ENCODE data around the gene DLEU7. TPM values are rescaled to one million over a fixed set of nuclear protein-coding genes. Genes with fewer than 3 reads are reported as not detected.

DLEU7 gene
- total RNA-seq, 1 donor = not detected

DNA sequence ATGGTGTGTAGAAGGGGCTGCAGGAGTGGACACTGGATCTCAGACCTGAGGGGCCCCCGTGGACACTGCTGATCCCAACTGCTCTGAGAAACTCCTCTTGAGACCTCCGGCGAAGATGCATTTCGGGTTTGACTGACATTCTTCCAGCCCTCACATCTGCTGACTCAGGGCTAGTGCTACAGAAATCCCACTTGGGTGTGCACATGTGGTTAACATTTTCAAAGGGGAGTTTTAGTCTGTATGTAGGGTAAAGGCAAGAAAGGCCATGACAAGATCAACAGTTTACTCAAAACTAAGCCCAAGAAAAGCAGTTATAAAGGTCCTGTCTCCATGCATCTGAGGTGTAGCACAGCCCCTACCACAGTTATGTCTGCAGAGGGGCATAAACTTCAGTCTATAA, 31.2 kb downstream of the DLEU7 start:
- no peak overlapping the region for H2AFZ ChIP-seq (ENCODE audit: low read length)
- no peak overlapping the region for H3K4me2 ChIP-seq (ENCODE audit: insufficient read depth, low read length)
- H3K36me3 ChIP-seq (ENCODE audit: insufficient read depth, low read length) = no peaks in the 10 kb centered on the region
- H3K9me3 ChIP-seq (ENCODE audit: low read depth, low read length) = no peaks in the 10 kb centered on the region
- H3K27me3 ChIP-seq (ENCODE audit: insufficient read depth, low read length) = no peaks in the 10 kb centered on the region
- H4K20me1 ChIP-seq (ENCODE audit: insufficient read depth, low read length) = no peaks in the 10 kb centered on the region
- no peaks in the 10 kb centered on the region for H3K79me2 ChIP-seq (ENCODE audit: insufficient read depth, low read length)
- no peaks in the 10 kb centered on the region for H3K4me1 ChIP-seq (ENCODE audit: insufficient read depth, low read length)
- TF ChIP-seq, protein P1, sequence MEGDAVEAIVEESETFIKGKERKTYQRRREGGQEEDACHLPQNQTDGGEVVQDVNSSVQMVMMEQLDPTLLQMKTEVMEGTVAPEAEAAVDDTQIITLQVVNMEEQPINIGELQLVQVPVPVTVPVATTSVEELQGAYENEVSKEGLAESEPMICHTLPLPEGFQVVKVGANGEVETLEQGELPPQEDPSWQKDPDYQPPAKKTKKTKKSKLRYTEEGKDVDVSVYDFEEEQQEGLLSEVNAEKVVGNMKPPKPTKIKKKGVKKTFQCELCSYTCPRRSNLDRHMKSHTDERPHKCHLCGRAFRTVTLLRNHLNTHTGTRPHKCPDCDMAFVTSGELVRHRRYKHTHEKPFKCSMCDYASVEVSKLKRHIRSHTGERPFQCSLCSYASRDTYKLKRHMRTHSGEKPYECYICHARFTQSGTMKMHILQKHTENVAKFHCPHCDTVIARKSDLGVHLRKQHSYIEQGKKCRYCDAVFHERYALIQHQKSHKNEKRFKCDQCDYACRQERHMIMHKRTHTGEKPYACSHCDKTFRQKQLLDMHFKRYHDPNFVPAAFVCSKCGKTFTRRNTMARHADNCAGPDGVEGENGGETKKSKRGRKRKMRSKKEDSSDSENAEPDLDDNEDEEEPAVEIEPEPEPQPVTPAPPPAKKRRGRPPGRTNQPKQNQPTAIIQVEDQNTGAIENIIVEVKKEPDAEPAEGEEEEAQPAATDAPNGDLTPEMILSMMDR (IDR thresholded peaks at IDR 0.05; ENCODE audit: extremely low read depth, low read depth, low read length) = no peak
- no peak for DNase-seq (ENCODE audit: insufficient read length, low spot score, missing footprints)
- no peak overlapping the region for H3K27ac ChIP-seq (ENCODE audit: low read depth, low read length)
- H3K4me3 ChIP-seq (ENCODE audit: insufficient read depth, low read length) = no peak overlapping the region

DNA sequence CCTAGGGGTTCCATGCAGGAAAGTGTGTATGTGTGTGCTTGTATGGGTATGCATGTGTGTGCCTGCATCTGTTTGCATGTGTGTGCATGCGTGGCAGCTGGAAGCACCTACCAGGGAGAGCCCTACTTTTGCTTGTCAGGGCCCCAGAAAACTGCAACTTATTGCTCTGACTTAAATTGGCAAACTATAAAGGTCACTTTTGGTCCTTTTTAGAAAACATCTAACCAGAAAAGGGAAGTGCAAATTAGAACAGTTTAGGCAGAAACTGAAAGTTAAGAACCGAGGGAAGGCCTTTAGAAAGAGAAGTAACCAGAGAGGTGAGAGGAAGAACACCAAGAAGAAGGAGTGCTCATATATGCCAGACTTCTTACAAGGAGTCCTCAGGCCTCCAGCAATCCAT, 32.5 kb downstream of the DLEU7 start:
- Histone ChIP-seq H3K27me3 (ENCODE audit: insufficient read depth, low read length) (no peaks in the 10 kb centered on the region), H3K4me2 (ENCODE audit: insufficient read depth, low read length) (no peak overlapping the region), H3K79me2 (ENCODE audit: insufficient read depth, low read length) (no peaks in the 10 kb centered on the region), H3K9me3 (ENCODE audit: low read depth, low read length) (no peaks in the 10 kb centered on the region), H4K20me1 (ENCODE audit: insufficient read depth, low read length) (no peaks in the 10 kb centered on the region), H3K4me1 (ENCODE audit: insufficient read depth, low read length) (no peaks in the 10 kb centered on the region), H3K27ac (ENCODE audit: low read depth, low read length) (no peak overlapping the region), H3K36me3 (ENCODE audit: insufficient read depth, low read length) (no peaks in the 10 kb centered on the region), H3K4me3 (ENCODE audit: insufficient read depth, low read length) (no peak overlapping the region), H2AFZ (ENCODE audit: low read length) (no peak overlapping the region)
- DNase-seq (ENCODE audit: insufficient read length, low spot score, missing footprints) = no peak
- TF ChIP-seq, protein P1 (IDR thresholded peaks at IDR 0.05; ENCODE audit: extremely low read depth, low read depth, low read length) = no peak

DNA sequence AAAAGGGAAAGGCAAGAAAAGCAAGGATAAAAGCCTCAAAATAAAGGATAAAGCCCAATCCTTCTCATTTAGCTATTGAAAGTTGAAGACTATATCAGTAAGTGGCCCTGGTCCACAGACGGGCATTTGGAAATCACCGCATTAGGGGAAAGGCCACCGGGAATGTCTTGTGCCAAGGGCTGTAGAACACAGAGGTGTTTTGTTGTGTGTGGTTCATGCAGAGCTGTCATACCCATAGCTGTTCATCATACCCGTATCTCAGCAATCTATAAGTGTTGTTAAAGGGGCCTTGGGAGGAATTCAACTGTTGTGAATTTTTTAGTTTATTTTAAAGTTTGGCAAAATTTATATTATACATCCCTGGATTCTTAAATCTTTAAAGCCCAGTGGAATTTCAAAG, 33.0 kb downstream of the DLEU7 start:
- TF ChIP-seq, protein P1 (IDR thresholded peaks at IDR 0.05; ENCODE audit: extremely low read depth, low read depth, low read length) = no peak
- H3K9me3 ChIP-seq (ENCODE audit: low read depth, low read length) = no peaks in the 10 kb centered on the region
- no peak overlapping the region for H3K4me3 ChIP-seq (ENCODE audit: insufficient read depth, low read length)
- no peaks in the 10 kb centered on the region for H4K20me1 ChIP-seq (ENCODE audit: insufficient read depth, low read length)
- no peak overlapping the region for H2AFZ ChIP-seq (ENCODE audit: low read length)
- no peaks in the 10 kb centered on the region for H3K36me3 ChIP-seq (ENCODE audit: insufficient read depth, low read length)
- H3K27me3 ChIP-seq (ENCODE audit: insufficient read depth, low read length) = no peaks in the 10 kb centered on the region
- H3K79me2 ChIP-seq (ENCODE audit: insufficient read depth, low read length) = no peaks in the 10 kb centered on the region
- no peak overlapping the region for H3K27ac ChIP-seq (ENCODE audit: low read depth, low read length)
- no peak overlapping the region for H3K4me2 ChIP-seq (ENCODE audit: insufficient read depth, low read length)
- no peak for DNase-seq (ENCODE audit: insufficient read length, low spot score, missing footprints)
- H3K4me1 ChIP-seq (ENCODE audit: insufficient read depth, low read length) = no peaks in the 10 kb centered on the region

DNA sequence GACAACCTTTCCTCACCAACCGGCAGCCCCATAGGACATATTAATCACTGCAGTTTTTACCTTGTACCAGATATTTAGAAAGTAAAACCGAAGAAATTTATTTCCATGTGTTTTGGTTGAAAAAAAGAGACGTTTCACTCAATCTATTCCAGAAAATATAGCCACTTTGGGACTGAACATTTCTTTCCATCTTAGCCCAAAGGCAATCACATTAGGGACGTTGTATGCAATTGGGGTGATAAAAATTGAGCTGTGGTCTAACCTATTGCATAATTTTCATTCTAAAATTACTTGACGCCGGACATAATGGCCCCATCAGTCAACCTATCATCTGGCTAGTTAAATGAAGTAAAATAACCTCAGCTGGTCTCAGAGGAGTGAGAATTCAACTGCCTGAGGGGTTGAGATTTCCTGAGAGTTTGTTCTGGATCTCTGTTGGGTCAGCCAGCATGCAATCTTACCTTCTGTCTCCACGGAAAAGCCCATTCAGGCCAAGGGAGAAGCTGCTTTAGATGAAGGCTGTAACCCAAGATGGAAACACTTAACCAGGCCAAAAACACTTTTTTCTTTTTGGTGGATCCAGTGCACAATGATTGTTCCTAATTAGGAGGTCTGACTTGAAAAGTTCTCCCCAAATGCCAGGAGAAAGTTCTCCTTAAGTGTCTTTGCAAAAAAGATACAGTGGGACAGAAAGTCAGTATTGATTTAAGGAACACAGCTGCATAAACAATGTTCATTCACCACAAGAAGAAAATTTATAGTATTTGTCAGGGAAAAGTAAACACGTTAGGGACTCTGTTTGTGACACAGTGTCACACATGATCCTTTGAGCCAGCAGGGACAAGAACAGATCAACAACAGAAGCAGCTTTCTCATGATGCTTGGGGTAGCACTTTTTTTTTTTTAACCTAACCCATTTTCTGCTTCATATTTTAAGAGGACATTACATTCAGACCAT, 34.1 kb downstream of the DLEU7 start:
- no peaks in the 10 kb centered on the region for H3K4me1 ChIP-seq (ENCODE audit: insufficient read depth, low read length)
- no peaks in the 10 kb centered on the region for H4K20me1 ChIP-seq (ENCODE audit: insufficient read depth, low read length)
- no peaks in the 10 kb centered on the region for H3K9me3 ChIP-seq (ENCODE audit: low read depth, low read length)
- H3K27me3 ChIP-seq (ENCODE audit: insufficient read depth, low read length) = no peaks in the 10 kb centered on the region
- no peaks in the 10 kb centered on the region for H3K79me2 ChIP-seq (ENCODE audit: insufficient read depth, low read length)
- no peak overlapping the region for H3K4me3 ChIP-seq (ENCODE audit: insufficient read depth, low read length)
- peak overlapping the region; percentile 71 for H2AFZ ChIP-seq (ENCODE audit: low read length)
- TF ChIP-seq, protein P1 (IDR thresholded peaks at IDR 0.05; ENCODE audit: extremely low read depth, low read depth, low read length) = no peak
- DNase-seq (ENCODE audit: insufficient read length, low spot score, missing footprints) = no peak
- no peak overlapping the region for H3K27ac ChIP-seq (ENCODE audit: low read depth, low read length)
- H3K4me2 ChIP-seq (ENCODE audit: insufficient read depth, low read length) = no peak overlapping the region
- H3K36me3 ChIP-seq (ENCODE audit: insufficient read depth, low read length) = no peaks in the 10 kb centered on the region

All from osteoblast (primary cell).